Suprapubic skin (tissue), 4 donors: ENCODE data around the gene KAT2B. TPM values are rescaled to one million over a fixed set of nuclear protein-coding genes. Genes with fewer than 3 reads are reported as not detected.

Experiments used
- DNase-seq, 2 donors: peaks; one replicate each; pipeline ENCODE4 v3.0.0-alpha.2; 2019; ENCODE audit warnings: low spot score in 2 of 2
- H3K27ac ChIP-seq: fragments of 200-600 bp; sonication (generic); one replicate; pipeline ENCODE4 v1.5.1; 2019
- H3K27me3 ChIP-seq: fragments of 200-600 bp; sonication (generic); one replicate; pipeline ENCODE4 v1.5.1; 2019
- H3K36me3 ChIP-seq: fragments of 200-600 bp; sonication (generic); one replicate; pipeline ENCODE4 v1.5.1; 2019
- H3K4me1 ChIP-seq: fragments of 200-600 bp; sonication (generic); one replicate; pipeline ENCODE4 v1.5.1; 2019
- H3K4me3 ChIP-seq: fragments of 200-600 bp; sonication (generic); one replicate; pipeline ENCODE4 v1.5.1; 2019; ENCODE audit warnings: mild to moderate bottlenecking
- H3K9me3 ChIP-seq: fragments of 200-600 bp; sonication (generic); one replicate; pipeline ENCODE4 v1.5.1; 2019
- CTCF ChIP-seq, 2 donors: fragments of 200-600 bp in 1 of 2; fragments of 450-650 bp in 1 of 2; sonication (generic) in 1 of 2; IDR thresholded peaks; one replicate each; pipeline ENCODE4 v1.5.1; 2016 to 2019; ENCODE audit warnings: antibody characterized with exemption in 2 of 2, mild to moderate bottlenecking in 1 of 2, moderate library complexity in 1 of 2
- EP300 ChIP-seq: sonication (generic); formaldehyde crosslinking; IDR thresholded peaks from one replicate; pipeline ENCODE4 v1.6.1; 2017; ENCODE audit warnings: antibody characterized with exemption
- POLR2A ChIP-seq, 2 donors: fragments of 450-650 bp; IDR thresholded peaks; one replicate each; pipeline ENCODE4 v1.6.1; 2017; ENCODE audit warnings: antibody characterized with exemption in 2 of 2, mild to moderate bottlenecking in 2 of 2, moderate library complexity in 2 of 2
- POLR2AphosphoS5 ChIP-seq, 3 donors: sonication (generic); formaldehyde crosslinking; IDR thresholded peaks; one replicate each; pipeline ENCODE4 v1.6.1; 2017; ENCODE audit warnings: antibody characterized with exemption in 3 of 3
- WGBS: methylation state at CpG from one replicate; pipeline ENCODE4 v1.1.5; 2018; 5-methylcytosine and 5-hydroxymethylcytosine counted together
- total RNA-seq, 4 donors: library from RNA; depleted of rRNA; stranded (reverse); fragments of >200 nt; gene quantifications; one replicate each; pipeline ENCODE4 v1.1.0, GENCODE V29; 2016

KAT2B gene
- total RNA-seq, 4 donors from 2014 or later = 35.7 to 63.7 (median 40.2) TPM

- DNase-seq = no peak
- Histone ChIP-seq H3K27ac (no peak overlapping the region), H3K4me1 (no peaks in the 10 kb centered on the region), H3K36me3 (peaks cover 59% of the 10 kb centered on the region), H3K4me3 (no peak overlapping the region), H3K9me3 (no peaks in the 10 kb centered on the region), H3K27me3 (no peaks in the 10 kb centered on the region)
- WGBS = 66% methylated on average over 10 of the region's 10 CpGs
- no peak for TF ChIP-seq EP300
- TF ChIP-seq POLR2AphosphoS5 (IDR thresholded peaks at IDR 0.05) = no peak
- TF ChIP-seq POLR2A (IDR thresholded peaks at IDR 0.05) = no peak
- no peak for TF ChIP-seq CTCF (IDR thresholded peaks at IDR 0.05)
Observed at GRCh38 chr3:20125897-20126296, 85.7 kb downstream of the KAT2B start.

- WGBS = 59% methylated on average over 2 of the region's 2 CpGs
- Histone ChIP-seq H3K4me3 (no peak overlapping the region), H3K4me1 (no peaks in the 10 kb centered on the region), H3K36me3 (peaks cover 39% of the 10 kb centered on the region), H3K9me3 (no peaks in the 10 kb centered on the region), H3K27ac (no peak overlapping the region), H3K27me3 (no peaks in the 10 kb centered on the region)
- DNase-seq = no peak
- no peak for TF ChIP-seq POLR2A (IDR thresholded peaks at IDR 0.05)
- TF ChIP-seq CTCF (IDR thresholded peaks at IDR 0.05) = no peak
- no peak for TF ChIP-seq POLR2AphosphoS5 (IDR thresholded peaks at IDR 0.05)
- TF ChIP-seq EP300 = no peak
Observed at GRCh38 chr3:20128358-20128757, 88.1 kb downstream of the KAT2B start.

GRCh38 chr3:20130106-20130505, 89.9 kb downstream of the KAT2B start:
- DNase-seq = no peak
- Histone ChIP-seq H3K36me3 (peaks cover 29% of the 10 kb centered on the region), H3K4me3 (no peak overlapping the region), H3K27me3 (no peaks in the 10 kb centered on the region), H3K4me1 (no peaks in the 10 kb centered on the region), H3K9me3 (no peaks in the 10 kb centered on the region), H3K27ac (no peak overlapping the region)
- TF ChIP-seq POLR2AphosphoS5 (IDR thresholded peaks at IDR 0.05) (no peak), EP300 (no peak), POLR2A (IDR thresholded peaks at IDR 0.05) (no peak), CTCF (IDR thresholded peaks at IDR 0.05) (no peak)
- WGBS = 91% methylated on average over 7 of the region's 7 CpGs

GRCh38 chr3:20136231-20136630, 96.0 kb downstream of the KAT2B start:
- H3K4me1 ChIP-seq = no peaks in the 10 kb centered on the region
- H3K4me3 ChIP-seq = no peak overlapping the region

GRCh38 chr3:20137647-20138046, 97.4 kb downstream of the KAT2B start:
- Histone ChIP-seq H3K9me3 (no peaks in the 10 kb centered on the region), H3K4me1 (peaks cover 3% of the 10 kb centered on the region), H3K27ac (no peak overlapping the region), H3K27me3 (no peaks in the 10 kb centered on the region), H3K36me3 (peaks cover 16% of the 10 kb centered on the region), H3K4me3 (no peak overlapping the region)
- WGBS = 90% methylated on average over 4 of the region's 4 CpGs
- TF ChIP-seq EP300 (no peak), POLR2AphosphoS5 (IDR thresholded peaks at IDR 0.05) (no peak), CTCF (IDR thresholded peaks at IDR 0.05) (no peak), POLR2A (IDR thresholded peaks at IDR 0.05) (no peak)
- DNase-seq = no peak

More at GRCh38 chr3:20136231-20136630, 96.0 kb downstream of the KAT2B start:
- 82% methylated on average over 1 of the region's 1 CpG for WGBS
- Histone ChIP-seq H3K27me3 (no peaks in the 10 kb centered on the region), H3K36me3 (peaks cover 13% of the 10 kb centered on the region), H3K9me3 (no peaks in the 10 kb centered on the region), H3K27ac (no peak overlapping the region)
- no peak for TF ChIP-seq POLR2A (IDR thresholded peaks at IDR 0.05)
- no peak for TF ChIP-seq CTCF (IDR thresholded peaks at IDR 0.05)
- TF ChIP-seq EP300 = no peak
- TF ChIP-seq POLR2AphosphoS5 (IDR thresholded peaks at IDR 0.05) = no peak
- no peak for DNase-seq
